Muscle layer of colon (tissue), 2 donors: ENCODE results near the gene PCDHB15.
"Not testable (repeated sequence)": the region's sequence is repeated elsewhere in the genome, so short reads cannot be mapped to it uniquely, and the experiment has no call there.

Source experiments
- H3K27ac ChIP-seq: one replicate; pipeline ENCODE4 v1.7.0; 2013; ENCODE audit warnings: low read depth, mild to moderate bottlenecking, low read length, moderate library complexity
- H3K27me3 ChIP-seq, 2 donors: one replicate each; pipeline ENCODE4 v1.7.0; 2013; ENCODE audit warnings: low read length in 2 of 2, mild to moderate bottlenecking in 2 of 2; ENCODE audit not compliant: insufficient read depth in 2 of 2, control insufficient read depth in 1 of 2
- H3K36me3 ChIP-seq: one replicate; pipeline ENCODE4 v1.7.0; 2013; ENCODE audit warnings: mild to moderate bottlenecking, low read length; ENCODE audit not compliant: insufficient read depth
- H3K4me1 ChIP-seq: one replicate; pipeline ENCODE4 v1.7.0; 2013; ENCODE audit warnings: mild to moderate bottlenecking, low read length; ENCODE audit not compliant: insufficient read depth
- H3K4me3 ChIP-seq, 2 donors: one replicate each; pipeline ENCODE4 v1.7.0; 2013; ENCODE audit warnings: low read length in 2 of 2, low read depth in 1 of 2, mild to moderate bottlenecking in 1 of 2, moderate library complexity in 1 of 2
- H3K9ac ChIP-seq: one replicate; pipeline ENCODE4 v1.7.0; 2013; ENCODE audit warnings: low read length
- H3K9me3 ChIP-seq: one replicate; pipeline ENCODE4 v1.7.0; 2013; ENCODE audit warnings: mild to moderate bottlenecking, low read length
- donor health status: abdominal sarcoma.
- donor health status: Adenocarcinoma of cecum.

Gene PCDHB15

GRCh38 chr5:141216035-141216434, 29.2 kb upstream of the PCDHB15 start:
- not testable (repeated sequence) for H3K36me3 ChIP-seq, H3K27ac ChIP-seq, H3K9ac ChIP-seq, H3K27me3 ChIP-seq, H3K4me3 ChIP-seq, H3K4me1 ChIP-seq
- peaks cover 41% of the 10 kb centered on the region for H3K9me3 ChIP-seq

- Histone ChIP-seq H3K4me1 (no peaks in the 10 kb centered on the region), H3K27me3 (no peaks in the 10 kb centered on the region), H3K9me3 (peaks cover 53% of the 10 kb centered on the region), H3K27ac (no peak within 1 kb of the TSS), H3K9ac (no peak within 1 kb of the TSS), H3K4me3 (peak within 1 kb of the TSS; percentile 8 to 55), H3K36me3 (no peaks in the 10 kb centered on the region)
Observed at GRCh38 chr5:141223112-141223783, 21.9 kb upstream of the PCDHB15 start, which contains the start of gene PCDHB14. Gene PCDHB14 (plus strand): TSS chr5:141223343. CDS start chr5:141223506, 163 bp downstream.

- not testable (repeated sequence) for H3K27me3 ChIP-seq, H3K27ac ChIP-seq, H3K9ac ChIP-seq, H3K36me3 ChIP-seq, H3K4me1 ChIP-seq
- H3K9me3 ChIP-seq = peaks cover 43% of the 10 kb centered on the region
- H3K4me3 ChIP-seq = peak overlapping the region in 1 of 2 donors; percentile 55
Observed at GRCh38 chr5:141224844-141225243, 20.4 kb upstream of the PCDHB15 start.

- H3K4me3 ChIP-seq, H3K27ac ChIP-seq, H3K9ac ChIP-seq, H3K36me3 ChIP-seq, H3K4me1 ChIP-seq, H3K27me3 ChIP-seq: not testable (repeated sequence)
- peaks cover 41% of the 10 kb centered on the region for H3K9me3 ChIP-seq
Observed at GRCh38 chr5:141225421-141225820, 19.8 kb upstream of the PCDHB15 start.

- Histone ChIP-seq H3K27ac (no peak overlapping the region), H3K9ac (no peak overlapping the region), H3K27me3 (no peaks in the 10 kb centered on the region), H3K4me3 (peak overlapping the region in 1 of 2 donors; percentile 50), H3K4me1 (no peaks in the 10 kb centered on the region), H3K9me3 (peaks cover 46% of the 10 kb centered on the region), H3K36me3 (no peaks in the 10 kb centered on the region)
Observed at GRCh38 chr5:141234109-141234667, 11.0 kb upstream of the PCDHB15 start.

- Histone ChIP-seq H3K9me3 (peaks cover 59% of the 10 kb centered on the region), H3K4me3 (peak overlapping the region in 1 of 2 donors; percentile 50)
- not testable (repeated sequence) for H3K27me3 ChIP-seq, H3K4me1 ChIP-seq, H3K36me3 ChIP-seq, H3K9ac ChIP-seq, H3K27ac ChIP-seq
Observed at GRCh38 chr5:141235922-141236321, 9.3 kb upstream of the PCDHB15 start.

GRCh38 chr5:141236516-141237313, 8.5 kb upstream of the PCDHB15 start:
- H3K9ac ChIP-seq = no peak overlapping the region
- H3K9me3 ChIP-seq = peaks cover 62% of the 10 kb centered on the region
- no peaks in the 10 kb centered on the region for H3K27me3 ChIP-seq
- H3K36me3 ChIP-seq = no peaks in the 10 kb centered on the region
- H3K4me1 ChIP-seq = no peaks in the 10 kb centered on the region
- no peak overlapping the region for H3K27ac ChIP-seq
- no peak overlapping the region for H3K4me3 ChIP-seq

GRCh38 chr5:141241496-141241895, 3.7 kb upstream of the PCDHB15 start:
- no peaks in the 10 kb centered on the region for H3K36me3 ChIP-seq
- H3K4me1 ChIP-seq = no peaks in the 10 kb centered on the region
- H3K9ac ChIP-seq = no peak overlapping the region
- no peaks in the 10 kb centered on the region for H3K27me3 ChIP-seq
- no peak overlapping the region for H3K27ac ChIP-seq
- H3K4me3 ChIP-seq = no peak overlapping the region
- H3K9me3 ChIP-seq = peaks cover 78% of the 10 kb centered on the region

- H3K9ac ChIP-seq, H3K4me1 ChIP-seq, H3K27me3 ChIP-seq, H3K36me3 ChIP-seq, H3K27ac ChIP-seq: not testable (repeated sequence)
- Histone ChIP-seq H3K4me3 (peak overlapping the region in 1 of 2 donors; percentile 54), H3K9me3 (peaks cover 77% of the 10 kb centered on the region)
Observed at GRCh38 chr5:141246971-141247370, 1.8 kb downstream of the PCDHB15 start.

GRCh38 chr5:141247434-141247833, 2.2 kb downstream of the PCDHB15 start:
- H3K4me3 ChIP-seq, H3K9ac ChIP-seq, H3K27ac ChIP-seq, H3K27me3 ChIP-seq, H3K36me3 ChIP-seq, H3K4me1 ChIP-seq: not testable (repeated sequence)
- peaks cover 76% of the 10 kb centered on the region for H3K9me3 ChIP-seq

GRCh38 chr5:141250576-141250975, 5.4 kb downstream of the PCDHB15 start:
- H3K4me3 ChIP-seq = no peak overlapping the region
- H3K27me3 ChIP-seq = no peaks in the 10 kb centered on the region
- no peak overlapping the region for H3K27ac ChIP-seq
- no peak overlapping the region for H3K9ac ChIP-seq
- H3K9me3 ChIP-seq = peaks cover 75% of the 10 kb centered on the region
- H3K4me1 ChIP-seq = no peaks in the 10 kb centered on the region
- no peaks in the 10 kb centered on the region for H3K36me3 ChIP-seq
